Endodermal cell (in vitro differentiated cells): ENCODE measurements around the gene CEP112. TPM values are rescaled to one million over a fixed set of nuclear protein-coding genes. Genes with fewer than 3 reads are reported as not detected.
A peak's percentile ranks its signal among the peaks of the same experiment; 100 is the strongest.

Source experiments
- DNase-seq: peaks from one replicate; pipeline ENCODE4 v3.0.0-alpha.2; 2017
- H3K27ac ChIP-seq: 2 replicates; pipeline ENCODE4 v1.5.1; 2013; ENCODE audit warnings: mild to moderate bottlenecking, low read depth, low read length, moderate library complexity
- H3K27me3 ChIP-seq: 2 replicates; pipeline ENCODE4 v1.6.1; 2013; ENCODE audit warnings: mild to moderate bottlenecking, low read length, moderate library complexity; ENCODE audit not compliant: insufficient read depth, control insufficient read depth, poor library complexity, severe bottlenecking
- H3K36me3 ChIP-seq: 2 replicates; pipeline ENCODE4 v1.7.0; 2013; ENCODE audit warnings: mild to moderate bottlenecking, low read length, moderate library complexity; ENCODE audit not compliant: control insufficient read depth, insufficient read depth
- H3K4me1 ChIP-seq: one replicate; pipeline ENCODE4 v1.7.0; 2013; ENCODE audit warnings: low read length; ENCODE audit not compliant: control insufficient read depth, insufficient read depth
- H3K4me3 ChIP-seq: 2 replicates; pipeline ENCODE4 v1.5.1; 2013; ENCODE audit warnings: mild to moderate bottlenecking, low read length, moderate library complexity
- H3K9ac ChIP-seq: 2 replicates; pipeline ENCODE4 v1.6.1; 2013; ENCODE audit warnings: mild to moderate bottlenecking, low read length, moderate library complexity; ENCODE audit not compliant: poor library complexity, severe bottlenecking; ENCODE audit errors: extremely low read depth
- H3K9me3 ChIP-seq: 2 replicates; pipeline ENCODE4 v1.6.1; 2013; ENCODE audit warnings: mild to moderate bottlenecking, low read length, moderate library complexity; ENCODE audit not compliant: control insufficient read depth
- H3K27ac Mint-ChIP-seq: 2 replicates; pipeline ENCODE4 v1.8.0; 2020; ENCODE audit warnings: mixed read lengths
- H3K27me3 Mint-ChIP-seq: 2 replicates; pipeline ENCODE4 v1.8.0; 2021; ENCODE audit warnings: mild to moderate bottlenecking, mixed read lengths; ENCODE audit not compliant: insufficient read depth
- H3K36me3 Mint-ChIP-seq: 2 replicates; pipeline ENCODE4 v1.8.0; 2020; ENCODE audit warnings: low read depth, mixed read lengths
- H3K4me1 Mint-ChIP-seq: 2 replicates; pipeline ENCODE4 v1.8.0; 2020; ENCODE audit warnings: mixed read lengths
- H3K4me3 Mint-ChIP-seq: 2 replicates; pipeline ENCODE4 v1.8.0; 2020; ENCODE audit warnings: mild to moderate bottlenecking, moderate library complexity, mixed read lengths
- H3K9me3 Mint-ChIP-seq: 2 replicates; pipeline ENCODE4 v1.8.0; 2020; ENCODE audit warnings: mild to moderate bottlenecking, mixed read lengths
- WGBS, 2 experiments: methylation state at CpG; one replicate each; pipeline versions ENCODE4 v1.1.5 to v1.1.7; 2013; ENCODE audit warnings: missing lambda C conversion rate in 2 of 2, mixed read lengths in 1 of 2; ENCODE audit not compliant: insufficient coverage in 1 of 2, insufficient read length in 1 of 2; 5-methylcytosine and 5-hydroxymethylcytosine counted together
- total RNA-seq, 2 donors: library from RNA; stranded (reverse); fragmentation: NEBNext Ultra II Directional in 1 of 2; extraction: Animal tissue kit (Norgen Biotek cat#: 25700) in 1 of 2; gene quantifications; 2 replicates in 1 of 2; 3 replicates in 1 of 2; pipeline ENCODE4 v1.2.1, GENCODE V29; 2021
- TF ChIP-seq, protein P1 (sequence below): fragments of 200-600 bp; sonication (generic); conservative IDR thresholded peaks from 2 replicates; pipeline ENCODE4 v1.5.0; 2021; ENCODE audit warnings: antibody characterized with exemption, mild to moderate bottlenecking

CEP112 gene
- total RNA-seq, 2 donors from 2014 or later = 15.2 to 21.4 TPM

DNA sequence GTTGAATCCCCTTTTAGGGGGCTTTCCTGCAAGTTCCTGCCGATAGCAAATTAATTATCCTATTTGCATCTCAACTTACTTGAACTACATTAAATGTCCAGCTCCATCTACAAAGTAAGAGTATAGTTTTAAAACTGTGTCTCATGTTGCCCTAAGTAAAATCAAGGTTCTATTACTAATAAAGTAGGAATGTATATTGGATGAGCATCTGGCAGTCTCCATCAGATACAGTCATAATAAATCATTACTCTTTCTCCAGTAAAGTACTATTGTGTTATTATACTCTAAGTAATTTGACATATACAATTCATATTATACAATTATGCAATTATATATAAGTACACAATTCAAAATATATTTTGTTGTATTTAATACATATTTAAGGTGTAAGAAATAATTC, 249.3 kb downstream of the CEP112 start:
- TF ChIP-seq, protein P1, sequence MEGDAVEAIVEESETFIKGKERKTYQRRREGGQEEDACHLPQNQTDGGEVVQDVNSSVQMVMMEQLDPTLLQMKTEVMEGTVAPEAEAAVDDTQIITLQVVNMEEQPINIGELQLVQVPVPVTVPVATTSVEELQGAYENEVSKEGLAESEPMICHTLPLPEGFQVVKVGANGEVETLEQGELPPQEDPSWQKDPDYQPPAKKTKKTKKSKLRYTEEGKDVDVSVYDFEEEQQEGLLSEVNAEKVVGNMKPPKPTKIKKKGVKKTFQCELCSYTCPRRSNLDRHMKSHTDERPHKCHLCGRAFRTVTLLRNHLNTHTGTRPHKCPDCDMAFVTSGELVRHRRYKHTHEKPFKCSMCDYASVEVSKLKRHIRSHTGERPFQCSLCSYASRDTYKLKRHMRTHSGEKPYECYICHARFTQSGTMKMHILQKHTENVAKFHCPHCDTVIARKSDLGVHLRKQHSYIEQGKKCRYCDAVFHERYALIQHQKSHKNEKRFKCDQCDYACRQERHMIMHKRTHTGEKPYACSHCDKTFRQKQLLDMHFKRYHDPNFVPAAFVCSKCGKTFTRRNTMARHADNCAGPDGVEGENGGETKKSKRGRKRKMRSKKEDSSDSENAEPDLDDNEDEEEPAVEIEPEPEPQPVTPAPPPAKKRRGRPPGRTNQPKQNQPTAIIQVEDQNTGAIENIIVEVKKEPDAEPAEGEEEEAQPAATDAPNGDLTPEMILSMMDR = no peak
- Mint-ChIP-seq H3K27ac (no peak overlapping the region), H3K36me3 (peaks cover 3% of the 10 kb centered on the region), H3K9me3 (peaks cover 24% of the 10 kb centered on the region), H3K4me1 (no peaks in the 10 kb centered on the region), H3K4me3 (no peak overlapping the region), H3K27me3 (no peaks in the 10 kb centered on the region)
- no peak overlapping the region for H3K9ac ChIP-seq
- H3K4me3 ChIP-seq = no peak overlapping the region
- H3K27ac ChIP-seq = no peak overlapping the region
- no peaks in the 10 kb centered on the region for H3K27me3 ChIP-seq
- WGBS, 2 experiments = 100% methylated on average over 1 of the region's 1 CpG; no CpG with 5 or more reads in 1 of the 2 experiments
- no peak for DNase-seq
- H3K9me3 ChIP-seq = peaks cover 9% of the 10 kb centered on the region
- H3K4me1 ChIP-seq = no peaks in the 10 kb centered on the region
- no peaks in the 10 kb centered on the region for H3K36me3 ChIP-seq

- peaks cover 29% of the 10 kb centered on the region for H3K9me3 Mint-ChIP-seq
- TF ChIP-seq, protein P1 = peak; percentile 53
These were observed 250.5 kb downstream of the CEP112 start for GRCh38 chr17:65941356-65941899.

DNA sequence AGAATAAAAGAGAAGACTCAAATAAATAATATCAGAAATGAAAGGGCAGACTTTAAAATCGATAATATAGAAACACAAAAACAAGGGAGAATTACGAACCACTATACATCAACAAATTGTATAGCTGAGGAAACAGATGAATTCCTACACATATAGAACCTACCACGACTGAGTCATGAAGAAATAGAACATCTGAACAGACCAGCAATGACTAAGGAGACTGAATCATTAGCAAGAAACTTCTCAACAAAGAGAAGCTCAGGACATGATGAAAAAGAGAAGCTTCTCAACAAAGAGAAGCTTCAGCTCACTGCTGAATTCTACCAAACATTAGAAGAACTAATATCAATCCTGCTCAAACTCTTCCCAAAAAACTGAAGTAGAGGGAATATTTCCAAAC, 255.9 kb downstream of the CEP112 start:
- no peaks in the 10 kb centered on the region for H3K4me1 Mint-ChIP-seq
- TF ChIP-seq, protein P1 = no peak
- no peaks in the 10 kb centered on the region for H3K27me3 ChIP-seq
- no peak overlapping the region for H3K9ac ChIP-seq
- H3K27ac Mint-ChIP-seq = no peak overlapping the region
- no peak overlapping the region for H3K4me3 ChIP-seq
- H3K4me3 Mint-ChIP-seq = no peak overlapping the region
- 75 to 88% methylated on average over 1 to 3 of the region's 3 CpGs for whole genome bisulfite sequencing, 2 experiments
- peaks cover 10% of the 10 kb centered on the region for H3K36me3 Mint-ChIP-seq
- peaks cover 31% of the 10 kb centered on the region for H3K9me3 ChIP-seq
- H3K27ac ChIP-seq = no peak overlapping the region
- no peaks in the 10 kb centered on the region for H3K27me3 Mint-ChIP-seq
- H3K9me3 Mint-ChIP-seq = peaks cover 43% of the 10 kb centered on the region
- H3K4me1 ChIP-seq = no peaks in the 10 kb centered on the region
- no peak for DNase-seq
- no peaks in the 10 kb centered on the region for H3K36me3 ChIP-seq

More at GRCh38 chr17:65941356-65941899, 250.5 kb downstream of the CEP112 start:
- DNase-seq = no peak
- no peaks in the 10 kb centered on the region for H3K4me1 ChIP-seq
- Mint-ChIP-seq H3K4me1 (no peaks in the 10 kb centered on the region), H3K27me3 (no peaks in the 10 kb centered on the region), H3K4me3 (no peak overlapping the region), H3K27ac (no peak overlapping the region), H3K36me3 (peaks cover 3% of the 10 kb centered on the region)
- H3K9ac ChIP-seq = no peak overlapping the region
- no peaks in the 10 kb centered on the region for H3K36me3 ChIP-seq
- peaks cover 10% of the 10 kb centered on the region for H3K9me3 ChIP-seq
- no peak overlapping the region for H3K27ac ChIP-seq
- H3K27me3 ChIP-seq = no peaks in the 10 kb centered on the region
- no peak overlapping the region for H3K4me3 ChIP-seq
- WGBS, 2 experiments = 89 to 90% methylated on average over 3 to 4 of the region's 4 CpGs
